ENCODE data around the gene RPS15A.
"Not testable (repeated sequence)": the region's sequence is repeated elsewhere in the genome, so short reads cannot be mapped to it uniquely, and the experiment has no call there.

The RPS15A gene

DNA sequence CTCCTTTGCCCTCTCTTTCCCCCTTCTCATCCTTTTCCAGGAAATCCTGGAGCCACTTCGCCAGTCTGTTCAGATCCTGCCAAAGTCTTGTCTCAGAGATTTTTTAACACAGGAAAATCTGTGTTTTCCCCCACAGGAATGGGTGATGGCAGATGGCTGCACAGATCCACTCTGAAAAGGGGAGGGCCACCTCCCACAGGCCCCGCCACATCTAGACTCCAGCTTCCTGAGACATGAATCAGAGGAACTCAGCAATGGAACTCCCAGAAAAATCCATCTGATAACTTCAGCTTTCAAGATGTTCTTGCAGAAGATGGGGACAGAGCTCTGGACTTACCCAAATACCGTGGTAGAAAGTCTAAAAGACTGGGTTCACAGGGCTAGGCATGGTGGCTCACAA, 50.1 kb downstream of the RPS15A start:
- not testable (repeated sequence) for DNase-seq

DNA sequence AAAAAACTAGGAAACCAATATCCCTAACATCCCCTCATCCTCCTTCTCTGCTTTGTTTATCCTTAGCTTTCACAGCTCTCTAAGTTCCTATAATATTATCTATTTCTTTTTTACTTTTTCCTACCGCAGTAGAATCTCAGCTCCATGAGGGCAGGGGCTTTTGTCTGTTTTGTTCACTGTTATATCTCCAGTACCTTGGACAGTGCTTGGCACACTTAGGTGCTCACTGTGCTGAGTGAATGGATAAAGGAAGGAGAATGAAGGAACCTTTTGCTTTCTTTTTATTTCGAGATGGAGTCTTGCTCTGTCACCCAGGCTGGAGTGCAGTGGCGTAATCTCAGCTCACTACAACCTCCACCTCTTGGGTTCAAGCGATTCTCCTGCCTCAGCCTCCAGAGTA, 51.4 kb downstream of the RPS15A start:
- DNase-seq, result not testable (repeated sequence)

DNA sequence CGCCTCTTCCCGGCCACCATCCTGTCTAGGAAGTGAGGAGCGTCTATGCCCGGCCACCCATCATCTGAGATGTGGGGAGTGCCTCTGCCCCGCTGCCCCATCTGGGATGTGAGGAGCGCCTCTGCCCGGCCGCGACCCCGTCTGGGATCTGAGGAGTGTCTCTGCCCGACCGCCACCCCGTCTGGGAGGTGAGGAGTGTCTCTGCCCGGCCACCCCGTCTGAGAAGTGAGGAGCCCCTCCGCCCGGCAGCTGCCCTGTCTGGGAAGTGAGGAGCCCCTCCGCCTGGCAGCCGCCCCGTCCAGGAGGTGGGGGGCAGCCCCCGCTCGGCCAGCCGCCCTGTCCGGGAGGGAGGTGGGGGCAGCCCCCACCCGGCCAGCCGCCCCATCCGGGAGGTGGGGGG, 55.9 kb downstream of the RPS15A start:
- DNase-seq, result not testable (repeated sequence)
